ENCODE results near the gene SLC29A2. TPM values are rescaled to one million over a fixed set of nuclear protein-coding genes. Genes with fewer than 3 reads are reported as not detected.

SLC29A2 gene
- total RNA-seq, 1 donor from 2014 or later: 5.7 TPM

DNA sequence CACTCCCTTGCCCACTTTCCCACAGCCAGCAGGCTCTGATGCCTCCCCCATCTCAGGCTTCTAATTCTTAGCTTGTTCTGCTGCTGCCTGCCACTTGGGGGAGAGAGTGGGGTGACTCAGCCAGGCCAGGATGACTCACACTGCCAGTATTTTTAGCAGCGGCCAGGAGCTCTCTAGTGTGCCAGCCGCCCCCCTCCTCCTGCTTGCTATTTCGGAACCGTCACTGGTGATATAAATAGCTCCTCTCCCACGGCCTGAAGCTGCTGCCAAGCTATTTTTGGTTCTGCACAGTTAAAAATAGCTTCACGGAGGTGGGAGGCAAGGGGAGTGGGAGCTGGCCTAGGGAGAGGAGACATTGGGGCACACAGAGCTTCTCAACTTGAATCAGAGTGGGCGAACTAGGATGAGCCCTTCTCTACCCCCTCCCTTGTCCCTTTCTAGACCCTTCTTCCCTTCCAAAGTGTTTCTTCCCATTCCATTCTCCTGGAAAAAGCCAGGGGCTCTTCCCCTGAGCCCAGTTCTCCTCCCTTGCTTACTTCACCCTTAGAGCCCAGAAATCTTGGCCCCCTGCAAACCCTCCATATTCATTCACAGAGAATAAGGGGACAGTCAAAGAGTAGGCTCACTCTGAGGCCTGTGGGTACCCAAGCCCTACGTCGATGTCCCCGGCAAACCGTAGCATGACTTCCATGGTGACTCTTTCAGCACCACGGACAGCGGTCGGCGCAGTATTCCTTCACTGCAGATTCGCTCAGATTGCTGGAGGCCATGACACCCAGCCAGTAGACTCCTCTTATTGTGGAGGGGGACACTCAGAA is 46.8 kb upstream of the SLC29A2 start:
- no peak for TF ChIP-seq CTCF (IDR thresholded peaks at IDR 0.05; ENCODE audit: unreplicated experiment)
- peaks cover 8% of the 10 kb centered on the region for H3K4me1 Mint-ChIP-seq (ENCODE audit: unreplicated experiment)
- peaks cover 11% of the 10 kb centered on the region for H3K36me3 Mint-ChIP-seq (ENCODE audit: low read depth, unreplicated experiment)
- H3K27ac Mint-ChIP-seq (ENCODE audit: unreplicated experiment): no peak overlapping the region
- H3K27me3 Mint-ChIP-seq (ENCODE audit: unreplicated experiment): peaks cover 22% of the 10 kb centered on the region
- peak; percentile 76 for DNase-seq (ENCODE audit: low spot score)
- H3K4me3 Mint-ChIP-seq (ENCODE audit: unreplicated experiment): no peak overlapping the region
- H3K9me3 Mint-ChIP-seq (ENCODE audit: unreplicated experiment): no peaks in the 10 kb centered on the region

DNA sequence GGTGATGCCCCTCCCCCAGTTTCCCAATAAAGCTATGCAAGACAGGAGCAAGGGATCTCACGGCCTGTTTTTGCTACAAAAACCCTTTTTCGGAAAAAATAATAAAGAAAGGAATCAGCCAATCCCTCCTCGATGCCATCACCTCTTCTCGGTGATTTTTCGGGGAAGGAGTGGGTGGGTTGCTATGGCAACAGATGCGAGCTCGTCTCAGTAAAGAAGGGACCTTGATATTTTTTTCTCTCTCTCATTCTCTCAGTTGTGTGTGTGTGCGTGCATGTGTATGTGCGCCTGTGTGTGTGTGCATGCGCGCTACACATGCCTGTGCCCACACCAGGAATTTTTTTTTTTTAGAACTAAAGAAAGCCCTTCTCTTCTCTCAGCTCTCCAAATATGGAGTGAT is 45.4 kb upstream of the SLC29A2 start:
- Mint-ChIP-seq H3K27me3 (ENCODE audit: unreplicated experiment) (peaks cover 24% of the 10 kb centered on the region), H3K4me1 (ENCODE audit: unreplicated experiment) (peaks cover 8% of the 10 kb centered on the region), H3K4me3 (ENCODE audit: unreplicated experiment) (no peak overlapping the region), H3K9me3 (ENCODE audit: unreplicated experiment) (no peaks in the 10 kb centered on the region), H3K36me3 (ENCODE audit: low read depth, unreplicated experiment) (peaks cover 11% of the 10 kb centered on the region), H3K27ac (ENCODE audit: unreplicated experiment) (no peak overlapping the region)
- TF ChIP-seq CTCF (IDR thresholded peaks at IDR 0.05; ENCODE audit: unreplicated experiment): no peak
- DNase-seq (ENCODE audit: low spot score): no peak

- no peak for TF ChIP-seq CTCF (IDR thresholded peaks at IDR 0.05; ENCODE audit: unreplicated experiment)
- Mint-ChIP-seq H3K27me3 (ENCODE audit: unreplicated experiment) (peaks cover 25% of the 10 kb centered on the region), H3K27ac (ENCODE audit: unreplicated experiment) (no peak overlapping the region), H3K4me1 (ENCODE audit: unreplicated experiment) (peaks cover 8% of the 10 kb centered on the region), H3K36me3 (ENCODE audit: low read depth, unreplicated experiment) (peaks cover 11% of the 10 kb centered on the region), H3K9me3 (ENCODE audit: unreplicated experiment) (no peaks in the 10 kb centered on the region), H3K4me3 (ENCODE audit: unreplicated experiment) (no peak overlapping the region)
- no peak for DNase-seq (ENCODE audit: low spot score)
Observed at GRCh38 chr11:66415423-66415822, 43.9 kb upstream of the SLC29A2 start.

DNA sequence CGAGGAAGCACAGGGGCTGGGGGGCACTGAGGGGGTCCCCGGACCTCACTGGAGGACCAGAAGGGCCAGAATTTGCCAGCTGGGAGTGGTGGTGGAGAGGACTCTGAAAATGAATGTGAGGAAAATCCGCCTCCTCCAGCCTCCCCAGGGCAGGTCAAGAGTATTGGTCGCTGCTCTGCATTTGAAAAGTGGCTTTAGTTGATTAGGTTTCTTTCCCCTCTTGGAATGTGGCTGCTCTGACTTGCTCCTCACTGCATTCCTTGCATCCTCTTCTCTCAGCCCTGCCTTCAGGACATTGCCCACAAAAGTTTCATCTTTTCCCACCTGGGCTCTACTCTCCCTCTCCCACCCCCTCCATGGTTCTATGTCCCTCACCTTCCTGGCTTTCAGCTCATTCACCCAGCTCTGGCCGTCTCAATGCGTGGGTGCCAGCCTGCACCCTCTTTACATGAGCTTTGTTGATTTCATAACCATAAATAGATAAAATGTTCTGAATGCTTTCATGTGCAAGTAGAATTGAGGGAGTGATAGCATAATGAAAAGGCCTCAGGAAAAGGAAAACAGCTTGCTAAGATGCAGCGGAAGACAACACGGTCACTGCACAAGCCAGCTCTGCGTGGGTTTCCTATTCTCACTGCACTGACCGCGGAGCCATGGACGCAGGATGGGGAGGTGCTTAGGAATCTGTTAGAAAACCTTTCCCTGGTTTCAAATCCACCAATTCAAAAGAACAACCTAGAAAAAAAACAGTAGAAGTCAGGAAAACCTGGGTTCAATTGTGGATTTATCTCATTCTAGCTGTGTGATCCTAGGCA is 42.8 kb upstream of the SLC29A2 start:
- H3K9me3 Mint-ChIP-seq (ENCODE audit: unreplicated experiment): no peaks in the 10 kb centered on the region
- H3K4me3 Mint-ChIP-seq (ENCODE audit: unreplicated experiment): peak overlapping the region; percentile 47
- no peak for DNase-seq (ENCODE audit: low spot score)
- peaks cover 9% of the 10 kb centered on the region for H3K36me3 Mint-ChIP-seq (ENCODE audit: low read depth, unreplicated experiment)
- peaks cover 23% of the 10 kb centered on the region for H3K27me3 Mint-ChIP-seq (ENCODE audit: unreplicated experiment)
- TF ChIP-seq CTCF (IDR thresholded peaks at IDR 0.05; ENCODE audit: unreplicated experiment): no peak
- peak overlapping the region; percentile 24 for H3K27ac Mint-ChIP-seq (ENCODE audit: unreplicated experiment)
- H3K4me1 Mint-ChIP-seq (ENCODE audit: unreplicated experiment): peaks cover 5% of the 10 kb centered on the region

DNA sequence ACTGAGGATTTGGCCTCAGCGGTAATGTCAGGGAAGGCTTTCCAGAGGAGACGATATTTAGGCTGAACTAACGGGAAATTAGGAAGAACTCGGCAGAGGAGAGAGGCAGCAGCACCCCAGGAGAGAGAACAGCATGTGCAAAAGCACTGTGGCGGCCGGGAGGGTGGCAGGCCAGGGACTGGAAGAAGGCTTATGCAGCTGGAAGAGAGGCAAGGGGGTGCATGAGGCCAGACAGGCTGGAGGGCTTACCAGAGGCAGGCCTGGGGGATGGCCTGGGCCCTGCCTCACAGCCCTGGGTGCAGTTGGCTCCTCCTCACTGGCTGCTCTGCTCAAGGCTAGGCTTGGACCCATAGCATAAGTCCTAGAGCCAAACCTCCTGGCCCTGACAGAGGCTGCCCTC is 41.6 kb upstream of the SLC29A2 start:
- no peak for TF ChIP-seq CTCF (IDR thresholded peaks at IDR 0.05; ENCODE audit: unreplicated experiment)
- Mint-ChIP-seq H3K4me3 (ENCODE audit: unreplicated experiment) (no peak overlapping the region), H3K27me3 (ENCODE audit: unreplicated experiment) (peaks cover 15% of the 10 kb centered on the region), H3K36me3 (ENCODE audit: low read depth, unreplicated experiment) (peaks cover 7% of the 10 kb centered on the region), H3K27ac (ENCODE audit: unreplicated experiment) (no peak overlapping the region), H3K9me3 (ENCODE audit: unreplicated experiment) (no peaks in the 10 kb centered on the region), H3K4me1 (ENCODE audit: unreplicated experiment) (peaks cover 3% of the 10 kb centered on the region)
- no peak for DNase-seq (ENCODE audit: low spot score)
